Stimulated activated CD8-positive, alpha-beta memory T cell treated with anti-CD3 and anti-CD28 coated beads, Interleukin-7, amount 100 ng/mL, for 4 hours (primary cell): ENCODE measurements around the gene ZNF165.
"Not testable (repeated sequence)": the region's sequence is repeated elsewhere in the genome, so short reads cannot be mapped to it uniquely, and the experiment has no call there.

Experiments
- DNase-seq, 2 donors: peaks; one replicate each; pipeline ENCODE4 v3.0.0-alpha.2; 2020; ENCODE audit warnings: low read depth in 2 of 2

Gene ZNF165

GRCh38 chr6:28080381-28080630 lies at the start of gene ZNF165:
ZNF165 (plus strand) TSS chr6:28080568; CDS start chr6:28085481, 4,913 bp downstream.
- DNase-seq, result peak in 1 of 2 donors; percentile 17

DNA sequence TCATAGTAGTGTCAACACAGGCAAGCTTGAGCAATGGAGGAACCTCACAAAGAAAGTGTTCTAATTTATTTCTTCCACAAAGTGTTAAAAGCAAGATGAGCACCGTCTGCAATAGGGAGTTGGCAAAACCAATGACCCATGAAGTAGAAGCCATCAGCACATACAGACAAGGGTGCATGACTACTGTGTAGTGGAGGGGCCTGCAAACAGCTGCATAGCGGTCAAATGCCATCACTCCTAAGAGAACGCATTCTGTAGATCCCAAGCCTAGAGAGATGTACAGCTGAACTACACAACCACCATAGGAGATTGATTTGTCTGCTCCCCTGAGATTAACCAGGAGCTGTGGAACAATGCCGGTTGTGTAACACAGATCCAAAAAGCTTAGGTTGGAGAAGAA lies 26.8 kb upstream of the ZNF165 start:
- DNase-seq, result no peak

DNA sequence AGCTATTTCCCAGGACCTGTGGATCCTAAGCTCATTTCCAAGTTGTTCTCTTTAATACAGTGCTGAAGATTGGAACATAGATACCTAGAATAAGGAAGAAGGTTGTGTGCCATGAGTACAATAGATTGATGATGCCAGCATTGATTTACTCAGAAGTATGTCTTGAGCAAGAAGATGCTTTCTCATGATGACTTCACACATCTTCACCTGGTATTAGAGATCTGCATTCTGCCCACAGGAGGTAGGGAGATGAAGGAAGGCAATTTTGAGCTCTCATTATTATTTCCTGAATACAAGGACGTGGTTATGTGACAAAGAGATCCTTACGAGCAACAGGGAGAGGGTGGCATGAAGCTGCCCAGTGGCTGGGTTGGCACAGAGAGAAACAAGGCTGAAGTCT lies 20.0 kb upstream of the ZNF165 start:
- no peak for DNase-seq

DNA sequence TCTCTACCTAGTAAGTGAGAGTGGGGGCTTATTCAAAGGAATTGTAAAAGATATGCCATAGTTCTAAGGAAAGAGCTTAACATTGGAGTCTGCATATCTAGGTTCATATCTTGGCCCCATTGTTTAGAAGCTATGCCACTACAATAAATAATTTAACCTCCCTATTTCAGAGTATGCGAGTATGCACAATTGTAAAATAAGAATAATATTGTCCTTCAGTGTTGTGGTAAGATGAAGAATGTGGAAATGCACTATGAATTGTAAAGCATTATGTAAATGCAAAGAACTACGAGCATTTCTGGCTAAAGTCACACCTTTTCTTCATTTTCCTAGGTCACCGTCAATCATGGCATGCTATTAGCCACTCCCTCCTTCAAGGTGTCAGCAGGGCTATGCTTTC lies 16.1 kb upstream of the ZNF165 start:
- DNase-seq, result no peak

GRCh38 chr6:28068067-28068466 lies 12.3 kb upstream of the ZNF165 start:
- no peak for DNase-seq

- not testable (repeated sequence) for DNase-seq
Measured at GRCh38 chr6:28070968-28071367, 9.4 kb upstream of the ZNF165 start.

- no peak for DNase-seq
Measured at GRCh38 chr6:28078050-28078449, 2.3 kb upstream of the ZNF165 start.

- no peak for DNase-seq
Measured at GRCh38 chr6:28078836-28079235, 1.5 kb upstream of the ZNF165 start.

- peak; percentile 80 to 88 for DNase-seq
Measured at GRCh38 chr6:28080631-28081485, 490 bp downstream of the ZNF165 start.

DNA sequence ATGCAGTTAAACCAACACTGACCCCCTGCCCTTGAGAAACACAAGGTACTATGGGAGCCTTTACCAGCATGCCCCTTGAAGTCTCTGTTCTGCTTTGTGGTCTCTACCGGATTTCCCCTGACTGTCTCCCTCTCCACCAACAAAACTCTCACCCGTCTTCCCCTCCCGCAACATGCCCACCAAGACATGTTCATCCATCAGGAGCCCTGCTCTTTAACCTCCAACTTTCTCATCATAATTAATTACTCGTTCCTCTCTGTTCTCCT lies 1.1 kb downstream of the ZNF165 start:
- no peak for DNase-seq

- no peak for DNase-seq
Measured at GRCh38 chr6:28082939-28083338, 2.6 kb downstream of the ZNF165 start.

DNA sequence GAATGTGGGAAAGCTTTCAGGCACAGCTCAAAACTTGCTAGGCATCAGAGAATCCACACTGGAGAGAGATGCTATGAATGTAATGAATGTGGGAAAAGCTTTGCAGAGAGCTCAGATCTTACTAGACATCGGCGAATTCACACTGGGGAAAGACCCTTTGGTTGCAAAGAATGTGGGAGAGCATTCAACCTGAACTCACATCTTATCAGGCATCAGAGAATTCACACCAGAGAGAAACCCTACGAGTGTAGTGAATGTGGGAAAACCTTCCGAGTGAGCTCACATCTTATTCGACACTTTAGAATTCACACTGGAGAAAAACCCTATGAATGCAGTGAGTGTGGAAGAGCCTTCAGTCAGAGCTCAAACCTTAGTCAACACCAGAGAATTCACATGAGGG lies 8.7 kb downstream of the ZNF165 start:
- DNase-seq, result no peak

DNA sequence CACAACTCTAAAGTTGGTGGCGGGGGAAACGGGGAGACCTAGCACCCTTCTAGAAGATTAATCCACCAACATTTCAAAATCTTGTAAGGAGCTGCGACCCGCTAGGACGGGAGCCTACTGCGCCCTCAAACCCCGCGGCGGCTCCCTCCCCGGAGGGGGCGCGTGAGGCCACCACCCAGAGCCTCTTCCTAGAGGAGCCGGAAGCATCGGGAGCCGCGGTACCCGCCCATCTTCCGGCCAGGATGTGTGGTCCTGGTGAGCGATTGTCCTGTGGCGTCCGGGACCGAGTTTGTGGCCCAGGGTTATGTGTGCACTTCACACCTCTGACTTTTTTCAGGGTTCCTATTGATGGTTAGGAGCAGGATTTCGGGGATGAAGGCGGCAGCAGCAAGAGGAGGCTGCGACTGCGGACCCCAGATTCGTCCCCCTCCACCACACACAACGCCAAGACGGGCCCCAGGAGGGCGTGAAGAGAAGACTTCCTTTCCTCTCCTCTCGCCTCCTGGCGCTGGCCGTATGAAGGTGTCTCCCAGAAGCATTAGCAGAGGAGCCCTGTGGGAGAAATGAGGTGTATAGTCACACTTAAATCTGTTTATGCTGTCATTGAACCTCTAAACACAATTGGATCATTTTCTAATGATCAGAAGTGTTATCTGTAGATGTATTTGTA lies 10.7 kb downstream of the ZNF165 start:
- no peak for DNase-seq

DNA sequence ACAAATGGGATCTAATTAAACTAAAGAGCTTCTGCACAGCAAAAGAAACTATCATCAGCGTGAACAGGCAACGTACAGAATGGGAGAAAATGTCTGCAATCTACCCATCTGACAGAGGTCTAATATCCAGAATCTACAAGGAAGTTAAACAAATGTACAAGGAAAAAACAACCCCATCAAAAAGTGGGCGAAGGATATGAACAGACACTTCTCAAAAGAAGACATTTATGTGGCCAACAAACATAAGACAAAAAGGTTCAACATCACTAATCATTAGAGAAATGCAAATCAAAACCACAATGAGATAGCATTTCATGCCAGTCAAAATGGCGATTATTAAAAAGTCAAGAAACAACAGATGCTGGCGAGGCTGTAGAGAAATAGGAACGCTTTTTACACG lies 21.9 kb downstream of the ZNF165 start:
- DNase-seq, result not testable (repeated sequence)

DNA sequence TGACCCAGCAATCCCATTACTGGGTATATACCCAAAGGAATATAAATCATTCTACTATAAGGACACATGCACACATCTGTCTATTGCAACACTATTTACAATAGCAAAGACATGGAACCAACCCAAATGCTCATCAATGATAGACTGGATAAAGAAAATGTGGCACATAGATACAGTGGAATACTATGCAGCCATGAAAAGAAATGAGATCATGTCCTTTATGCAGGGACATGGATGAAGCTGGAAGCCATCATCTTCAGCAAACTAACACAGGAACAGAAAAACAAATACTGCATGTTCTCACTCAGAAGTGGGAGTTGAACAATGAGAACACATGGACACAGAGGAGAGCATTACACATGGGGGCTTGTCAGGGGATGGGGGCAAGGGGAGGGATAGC lies 22.3 kb downstream of the ZNF165 start:
- not testable (repeated sequence) for DNase-seq

GRCh38 chr6:28104392-28105244 lies 24.2 kb downstream of the ZNF165 start:
- DNase-seq, result peak; percentile 66 to 79

GRCh38 chr6:28105245-28105639 lies 24.9 kb downstream of the ZNF165 start:
- DNase-seq, result no peak

DNA sequence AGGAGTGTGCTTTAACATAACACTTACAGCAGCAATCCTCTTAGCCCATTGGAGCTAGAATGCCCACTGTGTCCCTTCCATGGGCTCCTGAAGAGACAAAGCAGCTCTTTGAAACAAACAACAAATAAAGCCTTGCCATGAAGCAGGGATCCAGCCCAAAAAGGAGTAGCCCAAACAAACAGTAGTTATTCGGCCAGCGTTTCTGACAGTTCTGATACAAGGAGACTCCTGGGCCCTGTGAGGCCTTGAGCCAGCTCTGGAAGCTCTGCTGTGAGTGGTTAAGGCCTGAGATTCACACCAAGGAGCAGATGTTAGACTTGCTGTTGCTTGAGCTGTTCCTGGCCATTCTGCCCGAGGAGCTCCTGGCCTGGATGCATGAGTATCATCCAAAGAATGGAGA lies 27.1 kb downstream of the ZNF165 start:
- DNase-seq, result no peak

GRCh38 chr6:28111964-28112363 lies 31.6 kb downstream of the ZNF165 start:
- no peak for DNase-seq

- no peak for DNase-seq
Measured at GRCh38 chr6:28115799-28116198, 35.4 kb downstream of the ZNF165 start.

- no peak for DNase-seq
Measured at GRCh38 chr6:28117386-28118050, 37.1 kb downstream of the ZNF165 start.

GRCh38 chr6:28118217-28118616 lies 37.8 kb downstream of the ZNF165 start:
- no peak for DNase-seq
